NCI-H1092 treated with DMSO at 0.1 percent for 48 hours (cell line): ENCODE data around the gene AGXT2.
A peak's percentile ranks its signal among the peaks of the same experiment; 100 is the strongest.
"Not testable (repeated sequence)": the region's sequence is repeated elsewhere in the genome, so short reads cannot be mapped to it uniquely, and the experiment has no call there.

Experiments used
- DNase-seq: peaks from one replicate; lab custom pipeline; 2025; lab: John Stamatoyannopoulos, UW

AGXT2 gene

GRCh38 chr5:35012365-35012764 lies 35.4 kb downstream of the AGXT2 start:
- DNase-seq, result no peak

GRCh38 chr5:35010676-35011075 lies 37.1 kb downstream of the AGXT2 start:
- no peak for DNase-seq

DNA sequence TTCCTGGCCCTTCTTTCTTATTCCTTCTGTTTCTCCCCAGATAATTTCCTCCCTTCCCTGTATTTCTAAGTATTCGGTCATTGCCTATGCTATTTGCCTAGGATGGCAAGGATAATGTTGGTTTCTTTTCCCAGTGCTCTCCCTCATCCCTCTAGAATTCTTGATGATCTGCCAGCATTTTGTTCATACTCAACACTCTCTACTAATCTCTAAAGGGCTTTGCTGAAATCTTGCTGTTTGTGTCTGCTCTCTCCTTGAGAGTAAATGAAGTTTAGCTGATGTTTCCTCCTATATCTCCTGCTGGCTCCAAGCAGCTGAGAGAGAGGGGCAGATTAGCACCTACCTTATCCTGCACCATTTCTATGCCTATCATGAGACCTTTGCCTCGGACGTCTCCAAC lies 38.1 kb downstream of the AGXT2 start:
- DNase-seq, result no peak

- DNase-seq, result no peak
Observed at GRCh38 chr5:35009019-35009418, 38.7 kb downstream of the AGXT2 start.

DNA sequence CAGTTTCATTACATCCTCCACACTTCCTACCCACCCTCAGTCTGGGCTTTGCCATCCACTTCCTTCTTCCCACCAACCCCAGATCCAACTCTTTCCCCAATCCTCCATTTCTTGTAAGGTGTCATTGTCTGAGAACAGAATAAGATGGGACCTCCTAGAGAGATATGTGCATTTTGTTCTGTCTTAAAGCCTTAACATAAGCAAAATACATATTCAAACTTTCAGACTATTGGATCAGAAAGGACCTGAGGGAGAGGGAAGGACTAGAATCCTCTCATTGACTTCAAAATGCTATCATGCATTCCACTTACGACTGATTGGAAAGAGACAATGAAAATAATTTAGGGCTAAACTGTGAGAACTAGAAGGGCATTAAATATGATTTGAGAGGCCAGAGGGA lies 43.0 kb downstream of the AGXT2 start:
- no peak for DNase-seq

DNA sequence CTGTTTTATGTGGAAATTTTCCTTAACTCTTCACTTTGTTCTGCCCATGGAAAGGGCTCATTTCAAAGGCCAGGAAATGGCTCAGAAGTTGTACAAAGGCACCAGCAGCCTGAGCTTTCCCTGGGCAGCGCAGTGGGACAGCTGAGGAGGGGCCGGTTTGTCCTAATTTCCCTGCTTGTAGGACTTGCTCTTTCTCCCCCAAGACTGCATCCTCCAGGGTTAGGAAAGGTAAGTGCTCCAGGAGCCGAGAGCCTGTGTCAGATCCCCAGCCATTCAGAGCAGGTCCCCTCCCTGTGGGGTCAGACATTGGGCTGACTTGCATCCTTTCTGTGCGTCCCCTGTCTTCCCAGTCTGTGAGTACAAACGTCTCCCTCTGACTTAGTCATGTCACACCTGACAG lies 43.5 kb downstream of the AGXT2 start:
- no peak for DNase-seq

DNA sequence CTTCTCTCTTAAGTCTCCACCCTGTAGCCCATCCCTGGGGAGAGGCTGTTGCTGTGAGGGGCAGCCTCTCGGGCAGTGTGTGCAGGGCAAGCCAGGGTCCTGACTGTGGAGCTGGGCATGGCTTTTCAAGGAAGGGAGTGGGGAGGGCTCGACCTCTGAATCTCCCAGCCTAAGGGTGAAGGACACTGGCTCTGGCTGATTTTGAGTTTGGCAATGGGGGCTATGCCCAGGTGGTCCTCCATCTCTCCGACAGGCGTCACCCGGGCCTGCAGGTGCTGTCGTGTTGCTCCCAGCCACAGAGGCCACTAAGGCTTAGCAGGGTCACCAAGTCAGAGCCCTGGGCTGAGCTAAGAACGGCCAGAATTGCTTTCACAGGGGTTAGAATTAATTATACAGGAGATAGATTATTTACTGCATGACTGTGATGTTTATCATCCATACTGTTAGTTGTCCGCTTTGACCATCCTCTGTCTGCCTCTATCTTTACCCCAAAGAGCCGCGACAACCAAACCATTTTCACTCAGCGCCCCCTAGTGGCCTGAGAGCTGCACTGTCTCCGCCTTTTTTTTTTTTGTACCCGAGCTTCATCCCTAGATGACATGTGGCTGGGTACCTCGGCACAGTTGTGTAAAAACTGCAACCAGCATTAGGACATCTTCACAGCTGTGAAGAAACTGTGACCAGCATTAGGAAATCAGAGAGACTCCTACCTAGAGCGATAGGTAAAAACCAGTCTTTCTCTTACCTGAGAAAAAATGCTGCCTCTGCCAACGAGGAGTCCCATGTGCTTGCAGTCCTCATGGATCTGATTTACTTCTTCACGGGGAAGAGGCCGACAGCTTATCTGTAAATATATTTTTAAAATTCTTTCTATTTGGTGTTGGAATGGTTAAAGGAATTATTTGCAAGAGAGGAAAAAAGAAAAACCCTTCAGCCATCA lies 44.5 kb downstream of the AGXT2 start:
- peak; percentile 54 for DNase-seq

GRCh38 chr5:35002459-35002858 lies 45.3 kb downstream of the AGXT2 start:
- no peak for DNase-seq

DNA sequence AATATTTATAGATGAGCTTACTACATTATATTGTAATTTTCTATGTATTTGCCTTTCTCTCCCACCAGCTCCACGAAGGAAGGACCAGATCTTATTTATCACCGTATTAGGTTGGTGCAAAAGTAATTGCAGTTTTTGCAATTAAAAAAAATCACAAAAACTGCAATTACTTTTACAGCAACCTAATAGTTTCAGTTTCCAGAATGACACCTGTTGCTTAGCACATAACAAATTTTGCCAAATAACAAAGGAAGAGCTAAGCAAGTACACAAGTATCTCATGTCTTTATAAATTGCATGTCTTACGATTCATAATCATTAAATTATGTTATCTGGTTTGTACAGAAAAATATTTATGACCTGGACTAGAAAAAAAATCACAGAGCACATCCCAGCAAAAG lies 45.9 kb downstream of the AGXT2 start:
- DNase-seq, result no peak

DNA sequence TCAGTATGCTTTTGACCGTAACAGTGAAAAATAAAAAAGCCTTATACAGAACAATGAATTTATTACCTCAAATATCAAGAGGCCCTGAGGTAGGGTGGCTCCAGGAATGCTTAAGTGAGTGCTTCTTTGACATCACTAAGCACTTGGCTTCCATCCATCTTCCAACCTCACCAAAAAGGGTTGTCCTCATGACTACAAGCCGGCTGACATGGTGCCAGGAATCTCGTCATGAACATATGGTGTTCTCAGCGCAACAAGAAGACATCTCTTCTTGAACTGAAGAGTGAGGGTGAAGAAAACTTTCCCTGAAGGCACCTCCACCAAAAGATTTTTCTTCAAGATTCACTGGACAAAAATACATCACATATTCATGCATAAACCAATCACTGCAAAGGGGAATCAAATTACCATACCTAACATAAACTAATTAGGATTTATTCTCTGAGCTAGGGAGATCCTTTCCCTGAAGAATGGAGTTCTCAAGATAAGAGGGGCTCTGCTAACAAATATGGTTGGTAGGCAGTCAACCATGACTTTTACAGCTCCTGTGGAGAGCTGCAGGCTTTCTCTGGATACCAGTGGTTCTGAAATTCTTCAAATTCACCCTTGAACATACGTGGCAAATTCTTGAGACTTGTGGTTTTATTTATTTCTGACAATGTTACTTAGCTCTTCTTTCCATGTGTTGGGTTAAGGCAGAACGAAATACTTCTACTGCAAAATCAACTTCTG lies 49.5 kb downstream of the AGXT2 start:
- no peak for DNase-seq

- DNase-seq, result no peak
Observed at GRCh38 chr5:34996261-34996660, 51.5 kb downstream of the AGXT2 start.

- DNase-seq, result no peak
Observed at GRCh38 chr5:34993951-34994350, 53.8 kb downstream of the AGXT2 start.

DNA sequence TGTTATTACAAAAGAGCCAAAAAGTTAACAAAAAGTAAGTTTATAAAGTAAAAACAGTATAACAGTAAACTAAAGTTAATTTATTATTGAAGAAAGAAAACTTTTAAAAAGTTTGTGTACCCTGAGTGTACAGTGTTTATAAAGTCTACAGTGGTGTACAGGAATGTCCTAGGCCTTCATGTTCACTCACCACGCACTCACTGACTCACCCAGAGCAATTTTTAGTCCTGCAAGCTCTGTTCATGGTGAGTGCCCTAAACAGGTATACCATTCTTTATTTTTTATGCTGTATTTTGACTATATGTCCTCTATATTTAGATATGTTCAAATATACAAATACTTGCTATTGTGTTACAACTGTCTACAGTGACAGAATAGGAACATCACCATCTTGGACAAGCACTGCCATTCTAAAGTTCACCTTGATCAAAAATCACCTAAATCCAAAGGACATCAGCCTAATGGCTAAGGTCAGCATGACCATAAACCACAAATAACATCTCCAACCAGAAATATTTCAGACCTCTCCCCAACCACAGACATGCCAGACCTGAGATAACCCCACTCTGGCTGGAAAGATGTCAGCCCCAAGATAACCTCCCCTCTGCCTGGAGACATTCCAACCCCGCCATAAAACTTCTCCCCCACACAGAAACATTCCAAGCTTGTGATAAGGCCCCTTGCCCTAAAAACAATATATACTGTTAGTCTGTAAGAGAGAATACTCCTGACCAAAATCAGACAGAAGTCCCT lies 56.1 kb downstream of the AGXT2 start:
- DNase-seq, result no peak

- DNase-seq, result no peak
Observed at GRCh38 chr5:34986965-34987364, 60.8 kb downstream of the AGXT2 start.

GRCh38 chr5:34982823-34983222 lies 64.9 kb downstream of the AGXT2 start:
- no peak for DNase-seq

- no peak for DNase-seq
Observed at GRCh38 chr5:34978681-34979080, 69.1 kb downstream of the AGXT2 start.

GRCh38 chr5:34977934-34978613 lies 69.7 kb downstream of the AGXT2 start:
- no peak for DNase-seq

- no peak for DNase-seq
Observed at GRCh38 chr5:34976347-34976746, 71.4 kb downstream of the AGXT2 start.

DNA sequence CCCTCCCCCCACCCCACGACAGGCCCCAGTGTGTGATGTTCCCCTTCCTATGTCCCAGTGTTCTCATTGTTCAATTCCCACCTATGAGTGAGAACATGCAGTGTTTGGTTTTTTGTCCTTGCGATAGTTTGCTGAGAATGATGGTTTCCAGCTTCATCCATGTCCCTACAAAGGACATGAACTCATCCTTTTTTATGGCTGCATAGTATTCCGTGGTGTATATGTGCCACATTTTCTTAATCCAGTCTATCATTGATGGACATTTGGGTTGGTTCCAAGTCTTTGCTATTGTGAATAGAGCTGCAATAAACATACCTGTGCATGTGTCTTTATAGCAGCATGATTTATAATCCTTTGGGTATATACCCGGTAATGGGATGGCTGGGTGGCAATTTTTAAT lies 76.1 kb downstream of the AGXT2 start:
- not testable (repeated sequence) for DNase-seq

GRCh38 chr5:34970552-34970951 lies 77.2 kb downstream of the AGXT2 start:
- no peak for DNase-seq

GRCh38 chr5:34968258-34968657 lies 79.5 kb downstream of the AGXT2 start:
- DNase-seq, result no peak

GRCh38 chr5:34967540-34967939 lies 80.2 kb downstream of the AGXT2 start:
- no peak for DNase-seq
